SK-N-MC (cell line): ENCODE measurements around the gene COBL.

Experiments used
- DNase-seq: peaks from one replicate; pipeline ENCODE4 v3.0.0-alpha.2; 2011; ENCODE audit warnings: low read depth, low spot score
- H3K27ac ChIP-seq: fragments of 200-600 bp; sonication (generic); 2 replicates; pipeline ENCODE4 v1.5.1; 2016; ENCODE audit warnings: mixed run types
- H3K36me3 ChIP-seq: fragments of 200-600 bp; sonication (generic); 2 replicates; pipeline ENCODE4 v1.6.1; 2017; ENCODE audit warnings: antibody characterized with exemption, low read length, mixed read lengths; ENCODE audit not compliant: insufficient read depth
- H3K4me3 ChIP-seq: fragments of 200-600 bp; sonication (generic); 2 replicates; pipeline ENCODE4 v1.5.1; 2016
- H3K9ac ChIP-seq: fragments of 200-600 bp; sonication (generic); 2 replicates; pipeline ENCODE4 v1.8.0; 2017; ENCODE audit warnings: mixed run types, mixed read lengths; ENCODE audit not compliant: insufficient read length
- H3K9me3 ChIP-seq: fragments of 200-600 bp; sonication (generic); 2 replicates; pipeline ENCODE4 v1.6.1; 2017; ENCODE audit warnings: low read depth, mild to moderate bottlenecking, antibody characterized with exemption, low read length, moderate library complexity, mixed read lengths
- EZH2 ChIP-seq: fragments of 200-600 bp; sonication (generic); IDR thresholded peaks from one replicate; pipeline ENCODE4 v1.6.1; 2017; ENCODE audit warnings: antibody characterized with exemption
- FOXP2 ChIP-seq: optimal IDR thresholded peaks from 2 replicates; pipeline ENCODE3; 2011; ENCODE audit warnings: mild to moderate bottlenecking, moderate library complexity; ENCODE audit not compliant: insufficient read depth; ENCODE audit errors: extremely low read length, control extremely low read depth
- POLR2AphosphoS5 ChIP-seq: IDR thresholded peaks from 2 replicates; pipeline ENCODE4 v1.6.1; 2012; ENCODE audit warnings: mild to moderate bottlenecking, low read depth, low read length, borderline replicate concordance

The COBL gene

DNA sequence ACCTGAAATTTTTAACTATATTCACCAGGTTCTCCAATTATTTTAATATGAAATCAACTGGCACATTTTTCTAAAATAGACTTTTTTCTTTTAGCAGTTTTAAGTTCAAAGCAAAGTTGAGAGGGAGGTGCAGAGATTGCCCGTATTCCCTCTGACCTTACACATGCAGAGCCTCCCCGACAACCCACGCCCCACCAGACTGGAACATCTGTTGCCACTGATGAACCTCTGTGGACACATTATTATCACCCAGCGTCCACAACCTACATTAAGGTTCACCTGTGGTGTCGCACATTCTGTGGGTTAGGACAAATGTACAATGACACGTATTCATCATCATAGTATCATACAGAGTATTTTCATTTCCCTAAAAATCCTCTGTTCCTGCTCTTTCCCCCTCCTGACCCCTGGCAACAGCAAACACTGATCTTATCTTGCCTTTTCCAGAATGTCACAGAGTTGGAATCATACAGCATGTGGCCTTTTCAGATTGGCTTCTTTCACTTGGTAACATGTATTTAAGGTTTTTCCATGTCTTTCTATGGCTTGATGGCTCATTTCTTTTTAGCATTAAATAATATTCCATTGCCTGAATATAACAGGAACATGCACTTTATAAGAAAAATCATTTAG, 37.1 kb downstream of the COBL start:
- H3K4me3 ChIP-seq = no peak overlapping the region
- H3K27ac ChIP-seq = no peak overlapping the region
- no peak overlapping the region for H3K9ac ChIP-seq
- H3K36me3 ChIP-seq = no peaks in the 10 kb centered on the region
- no peaks in the 10 kb centered on the region for H3K9me3 ChIP-seq
- DNase-seq = no peak
- TF ChIP-seq FOXP2 (no peak), POLR2AphosphoS5 (no peak), EZH2 (no peak)

DNA sequence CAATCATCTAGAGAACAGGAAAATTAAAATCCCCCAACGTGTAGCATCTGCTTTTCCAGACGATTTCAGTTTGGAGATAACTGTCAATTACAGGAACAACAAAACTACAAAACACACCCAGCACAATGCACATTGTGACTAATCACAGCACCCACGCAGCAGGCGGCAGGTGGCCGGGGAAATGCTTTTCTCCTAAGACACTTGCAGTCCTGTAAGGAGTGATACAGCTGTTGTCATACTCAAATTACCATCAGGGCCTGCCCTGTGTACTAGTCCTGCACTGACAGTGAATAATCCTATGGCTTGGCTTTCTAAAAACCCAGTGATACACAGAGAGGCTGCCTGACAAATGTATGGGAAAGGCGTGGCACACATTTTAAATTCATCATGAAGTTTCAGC, 37.8 kb downstream of the COBL start:
- Histone ChIP-seq H3K9ac (no peak overlapping the region), H3K36me3 (no peaks in the 10 kb centered on the region), H3K4me3 (no peak overlapping the region), H3K27ac (no peak overlapping the region), H3K9me3 (no peaks in the 10 kb centered on the region)
- DNase-seq = no peak
- no peak for TF ChIP-seq POLR2AphosphoS5
- no peak for TF ChIP-seq EZH2
- TF ChIP-seq FOXP2 = no peak

DNA sequence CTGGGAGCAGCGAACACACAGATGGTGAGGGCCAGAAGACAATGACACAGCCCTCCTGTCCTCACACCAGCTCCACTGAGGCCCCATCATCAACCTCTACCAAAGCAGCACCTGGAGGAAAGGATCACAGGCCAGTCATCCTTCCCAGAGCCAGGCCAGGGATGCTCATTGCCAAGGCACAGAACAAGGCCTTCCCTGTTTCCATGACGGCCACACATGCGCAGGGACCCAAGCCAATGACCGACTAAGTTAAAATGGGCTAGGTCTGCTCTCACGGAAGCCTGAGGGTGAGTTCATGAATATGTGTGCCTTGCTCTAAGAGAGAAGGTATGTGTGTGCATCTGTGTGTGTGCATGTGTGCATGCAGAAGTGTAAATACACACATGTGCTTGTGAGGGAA, 39.6 kb downstream of the COBL start:
- no peak for DNase-seq
- no peak overlapping the region for H3K9ac ChIP-seq

DNA sequence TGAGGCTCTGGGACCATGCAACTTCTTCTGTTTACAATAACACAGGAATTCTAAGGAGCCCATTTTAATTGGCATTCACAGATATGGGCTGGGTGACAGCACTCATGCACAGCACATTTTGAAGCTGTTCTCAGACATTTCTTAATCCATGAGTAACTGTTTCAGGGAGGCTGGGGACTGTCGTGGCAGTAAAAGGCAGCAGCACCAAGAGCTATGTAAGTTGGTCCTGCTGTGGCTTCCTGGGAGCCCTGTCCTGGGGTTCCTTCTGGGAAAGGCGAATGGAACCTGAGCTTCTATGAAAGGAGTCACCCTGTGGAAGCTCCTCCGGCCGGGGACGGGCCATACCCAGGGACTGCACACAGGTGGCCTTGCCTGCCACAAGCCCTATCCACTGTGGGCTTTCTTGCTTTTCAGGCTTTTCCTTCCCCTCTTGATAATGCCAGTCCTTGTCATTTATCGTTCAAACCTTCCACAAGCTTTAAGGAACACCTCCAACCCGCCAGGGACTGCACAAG, 40.5 kb downstream of the COBL start:
- no peak for DNase-seq
- Histone ChIP-seq H3K4me3 (no peak overlapping the region), H3K36me3 (no peaks in the 10 kb centered on the region), H3K9me3 (no peaks in the 10 kb centered on the region), H3K27ac (no peak overlapping the region), H3K9ac (no peak overlapping the region)
- TF ChIP-seq FOXP2 = no peak
- TF ChIP-seq EZH2 = no peak
- no peak for TF ChIP-seq POLR2AphosphoS5

More for the DNA sequence above, 39.6 kb downstream of the COBL start:
- Histone ChIP-seq H3K9me3 (no peaks in the 10 kb centered on the region), H3K27ac (no peak overlapping the region), H3K36me3 (no peaks in the 10 kb centered on the region), H3K4me3 (no peak overlapping the region)
- TF ChIP-seq EZH2 = no peak
- TF ChIP-seq FOXP2 = no peak
- no peak for TF ChIP-seq POLR2AphosphoS5

DNA sequence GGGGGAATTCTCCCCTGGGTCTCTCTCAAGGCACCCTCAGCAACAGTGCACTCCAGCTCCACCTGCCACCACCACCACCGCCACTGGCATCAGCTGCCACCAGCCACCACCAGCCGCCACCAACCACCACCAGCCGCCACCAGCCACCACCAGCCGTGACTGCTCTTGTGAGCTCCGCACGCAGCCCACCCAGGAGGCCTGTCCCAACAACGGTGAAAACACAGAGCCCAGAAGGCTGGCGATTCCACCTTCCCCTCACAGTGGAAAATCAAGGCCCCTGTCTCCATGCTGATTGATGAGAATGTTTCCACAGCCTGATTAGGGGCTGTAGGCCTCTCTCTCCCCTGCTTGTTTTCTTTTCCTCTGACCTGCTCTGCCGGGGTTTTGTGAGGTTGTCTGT, 41.1 kb downstream of the COBL start:
- H3K9me3 ChIP-seq = no peaks in the 10 kb centered on the region
- H3K9ac ChIP-seq = no peak overlapping the region
- DNase-seq = no peak
- no peak overlapping the region for H3K27ac ChIP-seq
- TF ChIP-seq POLR2AphosphoS5 (no peak), EZH2 (no peak), FOXP2 (no peak)
- H3K4me3 ChIP-seq = no peak overlapping the region
- H3K36me3 ChIP-seq = no peaks in the 10 kb centered on the region

DNA sequence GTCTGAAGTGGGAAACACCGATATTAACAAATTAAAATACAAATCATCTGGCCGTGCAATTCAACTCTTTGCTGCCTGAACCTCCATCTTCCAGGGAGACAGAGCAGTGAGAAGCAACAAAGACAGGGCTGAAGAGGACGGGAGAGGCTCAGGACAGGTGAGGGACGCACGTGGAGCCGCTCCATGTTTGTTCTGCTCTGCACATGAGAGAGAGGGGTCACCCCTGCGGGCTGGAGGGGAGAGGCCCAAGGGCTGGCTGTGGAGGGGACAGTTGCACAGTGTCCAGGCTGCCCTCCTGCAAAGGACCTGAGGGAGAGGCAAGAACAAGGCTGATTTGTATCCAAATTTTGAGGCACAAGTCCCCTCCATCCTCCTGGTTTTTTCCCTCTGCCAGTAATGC, 41.7 kb downstream of the COBL start:
- Histone ChIP-seq H3K27ac (no peak overlapping the region), H3K9ac (no peak overlapping the region), H3K4me3 (no peak overlapping the region), H3K36me3 (no peaks in the 10 kb centered on the region), H3K9me3 (no peaks in the 10 kb centered on the region)
- no peak for DNase-seq
- TF ChIP-seq POLR2AphosphoS5 (no peak), FOXP2 (no peak), EZH2 (no peak)

DNA sequence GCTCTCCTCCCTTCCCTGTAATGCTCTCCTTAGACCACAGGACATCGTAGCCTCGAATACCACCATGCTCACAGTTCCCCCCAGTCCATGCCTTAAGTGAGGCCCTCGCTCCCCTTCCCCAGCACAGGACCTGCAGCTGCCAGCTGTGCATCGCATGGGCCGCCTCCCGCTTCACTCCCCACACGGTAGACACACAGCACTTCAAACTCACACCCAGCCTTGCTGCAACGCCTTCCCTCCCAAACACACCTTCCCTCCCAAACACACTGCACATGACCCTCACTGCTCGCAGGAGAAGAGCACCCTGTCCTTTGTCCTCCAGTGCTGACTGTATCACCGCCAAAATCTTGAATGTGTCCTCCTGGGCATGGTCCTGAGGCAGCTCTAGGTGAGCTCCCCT, 42.6 kb downstream of the COBL start:
- Histone ChIP-seq H3K9ac (no peak overlapping the region), H3K9me3 (no peaks in the 10 kb centered on the region), H3K4me3 (no peak overlapping the region), H3K27ac (no peak overlapping the region), H3K36me3 (no peaks in the 10 kb centered on the region)
- no peak for DNase-seq
- TF ChIP-seq EZH2 (no peak), POLR2AphosphoS5 (no peak), FOXP2 (no peak)

DNA sequence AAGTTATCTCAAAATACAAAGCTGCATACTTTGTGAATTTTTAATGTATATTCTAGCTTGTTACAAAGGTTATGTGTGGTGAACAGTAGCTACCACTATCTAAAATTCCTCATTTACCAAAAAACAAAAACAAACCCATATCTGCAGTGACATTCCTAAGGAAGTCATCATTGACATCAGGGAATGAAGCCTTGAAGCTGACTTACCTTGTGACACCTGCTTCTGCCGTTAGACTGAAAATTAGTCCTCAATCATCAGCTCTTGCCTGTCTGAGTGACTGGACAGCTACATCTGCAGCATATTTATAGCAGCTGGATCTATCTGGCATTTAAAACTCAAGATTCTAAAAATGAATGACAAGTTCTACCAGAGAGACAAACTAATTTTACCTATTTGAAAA, 43.2 kb downstream of the COBL start:
- no peaks in the 10 kb centered on the region for H3K9me3 ChIP-seq
- TF ChIP-seq FOXP2 (no peak), POLR2AphosphoS5 (no peak), EZH2 (no peak)
- H3K27ac ChIP-seq = no peak overlapping the region
- no peak overlapping the region for H3K4me3 ChIP-seq
- H3K36me3 ChIP-seq = no peaks in the 10 kb centered on the region
- no peak for DNase-seq
- no peak overlapping the region for H3K9ac ChIP-seq

DNA sequence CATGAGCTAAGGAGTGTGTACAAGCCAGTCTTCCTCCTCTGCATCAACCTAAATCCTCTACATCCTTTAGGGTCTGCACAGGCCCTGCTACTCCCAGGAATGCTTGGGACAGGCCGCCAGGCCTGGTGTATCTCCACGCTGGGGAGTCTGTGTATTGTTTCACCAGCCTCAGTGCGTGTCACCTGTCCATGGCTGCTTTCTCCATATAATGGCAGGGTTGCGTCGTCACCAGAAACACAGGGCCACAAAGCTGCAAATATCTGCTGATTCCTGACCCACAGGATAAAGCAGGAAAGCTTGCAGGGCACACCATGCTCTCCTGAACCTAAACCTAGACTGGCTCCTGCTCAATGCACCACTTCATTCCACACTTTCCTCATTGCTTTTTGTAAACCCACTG, 45.6 kb downstream of the COBL start:
- no peak for DNase-seq
- H3K9ac ChIP-seq = no peak overlapping the region
- no peaks in the 10 kb centered on the region for H3K9me3 ChIP-seq
- H3K27ac ChIP-seq = no peak overlapping the region
- H3K36me3 ChIP-seq = no peaks in the 10 kb centered on the region
- TF ChIP-seq FOXP2 = no peak
- TF ChIP-seq POLR2AphosphoS5 = no peak
- TF ChIP-seq EZH2 = no peak
- no peak overlapping the region for H3K4me3 ChIP-seq
